HEK293 (cell line): ENCODE data around the gene ZSCAN9.

Source experiments
- CTCF ChIP-seq: fragments of 450-650 bp; formaldehyde crosslinking; IDR thresholded peaks from 2 replicates; pipeline ENCODE4 v1.5.1; 2016; ENCODE audit warnings: missing biosample characterization, missing genetic modification characterization
- KLF7 ChIP-seq: fragments of 450-650 bp; formaldehyde crosslinking; IDR thresholded peaks from 2 replicates; pipeline ENCODE4 v1.5.1; 2016; ENCODE audit warnings: missing biosample characterization, missing genetic modification characterization, borderline replicate concordance
- PATZ1 ChIP-seq: fragments of 450-650 bp; formaldehyde crosslinking; IDR thresholded peaks from 2 replicates; pipeline ENCODE4 v1.5.1; 2016; ENCODE audit warnings: missing biosample characterization, missing genetic modification characterization
- REST ChIP-seq: fragments of 450-650 bp; formaldehyde crosslinking; IDR thresholded peaks from 2 replicates; pipeline ENCODE4 v1.5.1; 2016; ENCODE audit warnings: missing biosample characterization, missing genetic modification characterization
- TCF7L2 ChIP-seq: IDR thresholded peaks from 2 replicates; pipeline ENCODE4 v1.6.1; 2011; ENCODE audit warnings: low read depth, mild to moderate bottlenecking, inconsistent platforms, low read length, moderate library complexity, borderline replicate concordance
- YY1 ChIP-seq: fragments of 450-650 bp; formaldehyde crosslinking; IDR thresholded peaks from 2 replicates; pipeline ENCODE4 v1.5.1; 2018; ENCODE audit warnings: missing biosample characterization, missing genetic modification characterization
- ZNF133 ChIP-seq: fragments of 450-650 bp; formaldehyde crosslinking; IDR thresholded peaks from 2 replicates; pipeline ENCODE4 v1.5.1; 2016; ENCODE audit warnings: missing biosample characterization, missing genetic modification characterization
- ZNF148 ChIP-seq: fragments of 450-650 bp; formaldehyde crosslinking; IDR thresholded peaks from 2 replicates; pipeline ENCODE4 v1.5.0; 2017; ENCODE audit warnings: missing biosample characterization, missing genetic modification characterization, borderline replicate concordance
- ZNF174 ChIP-seq: fragments of 450-650 bp; formaldehyde crosslinking; IDR thresholded peaks from 2 replicates; pipeline ENCODE4 v1.5.0; 2017; ENCODE audit warnings: missing biosample characterization, mild to moderate bottlenecking, missing genetic modification characterization
- ZNF211 ChIP-seq: fragments of 450-650 bp; formaldehyde crosslinking; IDR thresholded peaks from 2 replicates; pipeline ENCODE4 v1.5.1; 2016; ENCODE audit warnings: low read depth, missing biosample characterization, missing genetic modification characterization
- ZNF354C ChIP-seq: fragments of 450-650 bp; formaldehyde crosslinking; IDR thresholded peaks from 2 replicates; pipeline ENCODE4 v1.5.1; 2016; ENCODE audit warnings: missing biosample characterization, missing genetic modification characterization, low read depth, borderline replicate concordance
- ZNF426 ChIP-seq: fragments of 450-650 bp; formaldehyde crosslinking; IDR thresholded peaks from 2 replicates; pipeline ENCODE4 v1.5.1; 2017; ENCODE audit warnings: missing biosample characterization, missing genetic modification characterization, mild to moderate bottlenecking, inconsistent platforms, moderate library complexity
- ZNF473 ChIP-seq: fragments of 450-650 bp; formaldehyde crosslinking; IDR thresholded peaks from 2 replicates; pipeline ENCODE4 v1.5.1; 2017; ENCODE audit warnings: missing biosample characterization, missing genetic modification characterization
- ZNF704 ChIP-seq: fragments of 450-650 bp; formaldehyde crosslinking; IDR thresholded peaks from 2 replicates; pipeline ENCODE4 v1.5.1; 2016; ENCODE audit warnings: missing biosample characterization, missing genetic modification characterization

GRCh38 chr6:28176373-28176772 lies 48.7 kb upstream of the ZSCAN9 start:
- TF ChIP-seq CTCF (tag by site-specific recombination) (no peak), ZNF211 (tag by site-specific recombination) (no peak), KLF7 (tag by site-specific recombination) (no peak), YY1 (tag by site-specific recombination) (no peak), REST (tag by site-specific recombination) (no peak), ZNF704 (no peak), ZNF133 (tag by site-specific recombination) (no peak), ZNF354C (tag by site-specific recombination) (no peak), PATZ1 (tag by site-specific recombination) (no peak), ZNF174 (no peak), TCF7L2 (no peak), ZNF426 (tag by site-specific recombination) (no peak), ZNF148 (no peak), ZNF473 (tag by site-specific recombination) (no peak)
